Activated T-helper 1 cell treated with anti-CD3 and anti-CD28 coated beads, Interleukin-12 subunit alpha, Interleukin-12 subunit beta, Interleukin-2, Interleukin-4 antibody, amounts not matched to agents 30 ng/mL and 10 ng/mL and 1 ng/mL, durations not matched to agents 14 hours and 24 hours and 36 hours (primary cell): ENCODE measurements around the gene ZBED4. TPM values are rescaled to one million over a fixed set of nuclear protein-coding genes. Genes with fewer than 3 reads are reported as not detected.

Source experiments
- DNase-seq: peaks from one replicate; pipeline ENCODE4 v3.0.0; 2021; ENCODE audit warnings: low spot score
- H3K27ac Mint-ChIP-seq: one replicate; pipeline ENCODE4 v1.8.0; 2021; ENCODE audit warnings: mild to moderate bottlenecking, mixed read lengths
- H3K27me3 Mint-ChIP-seq: one replicate; pipeline ENCODE4 v1.8.0; 2022; ENCODE audit warnings: mild to moderate bottlenecking, moderate library complexity, mixed read lengths; ENCODE audit not compliant: insufficient read depth
- H3K36me3 Mint-ChIP-seq: one replicate; pipeline ENCODE4 v1.8.0; 2021; ENCODE audit warnings: low read depth, mixed read lengths
- H3K4me1 Mint-ChIP-seq: one replicate; pipeline ENCODE4 v1.8.0; 2021; ENCODE audit warnings: low read depth, mixed read lengths
- H3K4me3 Mint-ChIP-seq: one replicate; pipeline ENCODE4 v1.8.0; 2021; ENCODE audit warnings: mild to moderate bottlenecking, moderate library complexity, mixed read lengths
- H3K9me3 Mint-ChIP-seq: one replicate; pipeline ENCODE4 v1.8.0; 2021; ENCODE audit warnings: mixed read lengths
- intact Hi-C: fragments of 100-400 bp; cut with micrococcal nuclease; formaldehyde crosslinking; loops from one replicate; pipeline ENCODE4 v1.15.1; 2024
- total RNA-seq: library from RNA; stranded (reverse); gene quantifications from 2 replicates; pipeline ENCODE4 v1.2.3, GENCODE V29; 2022

ZBED4 gene
- total RNA-seq, 1 donor from 2014 or later, result 19.4 TPM

GRCh38 chr22:49881856-49882255, 28.2 kb downstream of the ZBED4 start:
- peaks cover 25% of the 10 kb centered on the region for H3K4me1 Mint-ChIP-seq
- H3K27ac Mint-ChIP-seq, result no peak overlapping the region
- peaks cover 31% of the 10 kb centered on the region for H3K36me3 Mint-ChIP-seq
- no peaks in the 10 kb centered on the region for H3K27me3 Mint-ChIP-seq
- no peak overlapping the region for H3K4me3 Mint-ChIP-seq
- no peaks in the 10 kb centered on the region for H3K9me3 Mint-ChIP-seq
- intact Hi-C loops, result no loop called here
- DNase-seq, result no peak

GRCh38 chr22:49882519-49883293, 29.1 kb downstream of the ZBED4 start:
- DNase-seq, result no peak
- no peaks in the 10 kb centered on the region for H3K27me3 Mint-ChIP-seq
- H3K4me3 Mint-ChIP-seq, result no peak overlapping the region
- H3K4me1 Mint-ChIP-seq, result peaks cover 25% of the 10 kb centered on the region
- H3K36me3 Mint-ChIP-seq, result peaks cover 35% of the 10 kb centered on the region
- H3K27ac Mint-ChIP-seq, result no peak overlapping the region
- intact Hi-C loops, result no loop called here
- H3K9me3 Mint-ChIP-seq, result no peaks in the 10 kb centered on the region

GRCh38 chr22:49883294-49883640, 29.6 kb downstream of the ZBED4 start:
- no peak overlapping the region for H3K4me3 Mint-ChIP-seq
- H3K27me3 Mint-ChIP-seq, result no peaks in the 10 kb centered on the region
- H3K27ac Mint-ChIP-seq, result no peak overlapping the region
- no peak for DNase-seq
- H3K9me3 Mint-ChIP-seq, result no peaks in the 10 kb centered on the region
- intact Hi-C loops, result no loop called here
- peaks cover 38% of the 10 kb centered on the region for H3K36me3 Mint-ChIP-seq
- peaks cover 25% of the 10 kb centered on the region for H3K4me1 Mint-ChIP-seq

GRCh38 chr22:49884075-49884474, 30.4 kb downstream of the ZBED4 start:
- intact Hi-C loops, result no loop called here
- Mint-ChIP-seq H3K4me1 (peaks cover 25% of the 10 kb centered on the region), H3K9me3 (no peaks in the 10 kb centered on the region), H3K27ac (no peak overlapping the region), H3K27me3 (no peaks in the 10 kb centered on the region), H3K4me3 (no peak overlapping the region), H3K36me3 (peaks cover 35% of the 10 kb centered on the region)
- DNase-seq, result no peak

GRCh38 chr22:49884503-49885260, 31.0 kb downstream of the ZBED4 start:
- Mint-ChIP-seq H3K27me3 (no peaks in the 10 kb centered on the region), H3K27ac (no peak overlapping the region), H3K4me1 (peaks cover 25% of the 10 kb centered on the region), H3K4me3 (no peak overlapping the region), H3K36me3 (peaks cover 39% of the 10 kb centered on the region), H3K9me3 (no peaks in the 10 kb centered on the region)
- no peak for DNase-seq
- intact Hi-C loops, result no loop called here

GRCh38 chr22:49885281-49885680, 31.6 kb downstream of the ZBED4 start:
- Mint-ChIP-seq H3K4me3 (no peak overlapping the region), H3K27ac (no peak overlapping the region), H3K4me1 (peaks cover 19% of the 10 kb centered on the region), H3K27me3 (no peaks in the 10 kb centered on the region), H3K36me3 (peaks cover 40% of the 10 kb centered on the region), H3K9me3 (no peaks in the 10 kb centered on the region)
- intact Hi-C loops, result no loop called here
- DNase-seq, result no peak

- no peak overlapping the region for H3K4me3 Mint-ChIP-seq
- peaks cover 41% of the 10 kb centered on the region for H3K36me3 Mint-ChIP-seq
- intact Hi-C loops, result no loop called here
- H3K9me3 Mint-ChIP-seq, result no peaks in the 10 kb centered on the region
- H3K27me3 Mint-ChIP-seq, result no peaks in the 10 kb centered on the region
- H3K27ac Mint-ChIP-seq, result no peak overlapping the region
- peaks cover 15% of the 10 kb centered on the region for H3K4me1 Mint-ChIP-seq
- no peak for DNase-seq
Observed at GRCh38 chr22:49885881-49886280, 32.2 kb downstream of the ZBED4 start.

GRCh38 chr22:49886346-49887063, 32.9 kb downstream of the ZBED4 start:
- Mint-ChIP-seq H3K4me3 (no peak overlapping the region), H3K27ac (no peak overlapping the region), H3K36me3 (peaks cover 47% of the 10 kb centered on the region), H3K4me1 (peaks cover 11% of the 10 kb centered on the region), H3K9me3 (peaks cover 4% of the 10 kb centered on the region), H3K27me3 (no peaks in the 10 kb centered on the region)
- intact Hi-C loops, result no loop called here
- no peak for DNase-seq

- peaks cover 49% of the 10 kb centered on the region for H3K36me3 Mint-ChIP-seq
- intact Hi-C loops, result no loop called here
- no peaks in the 10 kb centered on the region for H3K27me3 Mint-ChIP-seq
- DNase-seq, result no peak
- H3K4me3 Mint-ChIP-seq, result no peak overlapping the region
- no peak overlapping the region for H3K27ac Mint-ChIP-seq
- H3K9me3 Mint-ChIP-seq, result peaks cover 4% of the 10 kb centered on the region
- H3K4me1 Mint-ChIP-seq, result peaks cover 6% of the 10 kb centered on the region
Observed at GRCh38 chr22:49887064-49887451, 33.4 kb downstream of the ZBED4 start.

- Mint-ChIP-seq H3K27me3 (no peaks in the 10 kb centered on the region), H3K4me3 (no peak overlapping the region), H3K9me3 (peaks cover 4% of the 10 kb centered on the region), H3K36me3 (peaks cover 49% of the 10 kb centered on the region), H3K27ac (no peak overlapping the region), H3K4me1 (peaks cover under 1% of the 10 kb centered on the region)
- intact Hi-C loops, result no loop called here
- DNase-seq, result no peak
Observed at GRCh38 chr22:49887702-49888101, 34.1 kb downstream of the ZBED4 start.

GRCh38 chr22:49889071-49889470, 35.4 kb downstream of the ZBED4 start:
- Mint-ChIP-seq H3K36me3 (peaks cover 50% of the 10 kb centered on the region), H3K9me3 (peaks cover 4% of the 10 kb centered on the region), H3K27ac (no peak overlapping the region), H3K4me1 (no peaks in the 10 kb centered on the region), H3K4me3 (no peak overlapping the region), H3K27me3 (no peaks in the 10 kb centered on the region)
- DNase-seq, result no peak
- intact Hi-C loops, result no loop called here

- Mint-ChIP-seq H3K4me3 (no peak overlapping the region), H3K27me3 (no peaks in the 10 kb centered on the region), H3K36me3 (peaks cover 38% of the 10 kb centered on the region)
Observed at GRCh38 chr22:49892226-49892899, 38.7 kb downstream of the ZBED4 start.

More at GRCh38 chr22:49892226-49892899, 38.7 kb downstream of the ZBED4 start:
- no peak for DNase-seq
- intact Hi-C loops, result no loop called here
- Mint-ChIP-seq H3K27ac (no peak overlapping the region), H3K9me3 (peaks cover 4% of the 10 kb centered on the region), H3K4me1 (peaks cover 6% of the 10 kb centered on the region)
